Measurements from ENCODE around the gene HSD17B7.

The HSD17B7 gene

GRCh38 chr1:162854245-162854882 lies 63.9 kb downstream of the HSD17B7 start (continued):
- TF ChIP-seq, protein P1, sequence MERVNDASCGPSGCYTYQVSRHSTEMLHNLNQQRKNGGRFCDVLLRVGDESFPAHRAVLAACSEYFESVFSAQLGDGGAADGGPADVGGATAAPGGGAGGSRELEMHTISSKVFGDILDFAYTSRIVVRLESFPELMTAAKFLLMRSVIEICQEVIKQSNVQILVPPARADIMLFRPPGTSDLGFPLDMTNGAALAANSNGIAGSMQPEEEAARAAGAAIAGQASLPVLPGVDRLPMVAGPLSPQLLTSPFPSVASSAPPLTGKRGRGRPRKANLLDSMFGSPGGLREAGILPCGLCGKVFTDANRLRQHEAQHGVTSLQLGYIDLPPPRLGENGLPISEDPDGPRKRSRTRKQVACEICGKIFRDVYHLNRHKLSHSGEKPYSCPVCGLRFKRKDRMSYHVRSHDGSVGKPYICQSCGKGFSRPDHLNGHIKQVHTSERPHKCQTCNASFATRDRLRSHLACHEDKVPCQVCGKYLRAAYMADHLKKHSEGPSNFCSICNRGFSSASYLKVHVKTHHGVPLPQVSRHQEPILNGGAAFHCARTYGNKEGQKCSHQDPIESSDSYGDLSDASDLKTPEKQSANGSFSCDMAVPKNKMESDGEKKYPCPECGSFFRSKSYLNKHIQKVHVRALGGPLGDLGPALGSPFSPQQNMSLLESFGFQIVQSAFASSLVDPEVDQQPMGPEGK (CRISPR knock-in tag; IDR thresholded peaks at IDR 0.05; ENCODE audit: borderline replicate concordance): no peak
- no peak for TF ChIP-seq CSDC2 (CRISPR knock-in tag; IDR thresholded peaks at IDR 0.05)
- TF ChIP-seq ZFP30 (CRISPR knock-in tag; IDR thresholded peaks at IDR 0.05): no peak
- TF ChIP-seq, protein P2, sequence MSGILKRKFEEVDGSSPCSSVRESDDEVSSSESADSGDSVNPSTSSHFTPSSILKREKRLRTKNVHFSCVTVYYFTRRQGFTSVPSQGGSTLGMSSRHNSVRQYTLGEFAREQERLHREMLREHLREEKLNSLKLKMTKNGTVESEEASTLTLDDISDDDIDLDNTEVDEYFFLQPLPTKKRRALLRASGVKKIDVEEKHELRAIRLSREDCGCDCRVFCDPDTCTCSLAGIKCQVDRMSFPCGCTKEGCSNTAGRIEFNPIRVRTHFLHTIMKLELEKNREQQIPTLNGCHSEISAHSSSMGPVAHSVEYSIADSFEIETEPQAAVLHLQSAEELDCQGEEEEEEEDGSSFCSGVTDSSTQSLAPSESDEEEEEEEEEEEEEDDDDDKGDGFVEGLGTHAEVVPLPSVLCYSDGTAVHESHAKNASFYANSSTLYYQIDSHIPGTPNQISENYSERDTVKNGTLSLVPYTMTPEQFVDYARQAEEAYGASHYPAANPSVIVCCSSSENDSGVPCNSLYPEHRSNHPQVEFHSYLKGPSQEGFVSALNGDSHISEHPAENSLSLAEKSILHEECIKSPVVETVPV (CRISPR knock-in tag; IDR thresholded peaks at IDR 0.05): no peak
- no peak for TF ChIP-seq TOX (CRISPR knock-in tag; IDR thresholded peaks at IDR 0.05; ENCODE audit: borderline replicate concordance)

GRCh38 chr1:162855461-162856150 lies 65.1 kb downstream of the HSD17B7 start:
- 0 out of 3 replicates have a peak, but pooled peaks have one; percentile 7 for ATAC-seq
- TF ChIP-seq SNAI2 (CRISPR knock-in tag; IDR thresholded peaks at IDR 0.05): no peak
- TF ChIP-seq ISL1 (CRISPR knock-in tag; IDR thresholded peaks at IDR 0.05): no peak
- TF ChIP-seq, protein P1 (CRISPR knock-in tag; IDR thresholded peaks at IDR 0.05; ENCODE audit: borderline replicate concordance): no peak
- TF ChIP-seq POU6F1 (CRISPR knock-in tag; IDR thresholded peaks at IDR 0.05; ENCODE audit: borderline replicate concordance, low read depth): no peak
- no peak for TF ChIP-seq ZFP30 (CRISPR knock-in tag; IDR thresholded peaks at IDR 0.05)
- TF ChIP-seq CSDC2 (CRISPR knock-in tag; IDR thresholded peaks at IDR 0.05): no peak
- TF ChIP-seq ZNF8 (CRISPR knock-in tag; IDR thresholded peaks at IDR 0.05): no peak
- TF ChIP-seq ZNF565 (CRISPR knock-in tag; conservative IDR thresholded peaks at IDR 0.05; ENCODE audit: low read depth): no peak

- ATAC-seq: peak; percentile 25; the same call in 2 of the 3 replicates
- TF ChIP-seq POU6F1 (CRISPR knock-in tag; IDR thresholded peaks at IDR 0.05; ENCODE audit: borderline replicate concordance, low read depth) (no peak), ZNF8 (CRISPR knock-in tag; IDR thresholded peaks at IDR 0.05) (no peak), ZFP3 (CRISPR knock-in tag; IDR thresholded peaks at IDR 0.05) (no peak), PPARA (CRISPR knock-in tag; IDR thresholded peaks at IDR 0.05; ENCODE audit: borderline replicate concordance) (no peak), RARB (CRISPR knock-in tag; IDR thresholded peaks at IDR 0.05) (no peak), ARNTL (CRISPR knock-in tag; IDR thresholded peaks at IDR 0.05; ENCODE audit: borderline replicate concordance, low read depth) (no peak)
These were observed 65.8 kb downstream of the HSD17B7 start for GRCh38 chr1:162856260-162856659.

DNA sequence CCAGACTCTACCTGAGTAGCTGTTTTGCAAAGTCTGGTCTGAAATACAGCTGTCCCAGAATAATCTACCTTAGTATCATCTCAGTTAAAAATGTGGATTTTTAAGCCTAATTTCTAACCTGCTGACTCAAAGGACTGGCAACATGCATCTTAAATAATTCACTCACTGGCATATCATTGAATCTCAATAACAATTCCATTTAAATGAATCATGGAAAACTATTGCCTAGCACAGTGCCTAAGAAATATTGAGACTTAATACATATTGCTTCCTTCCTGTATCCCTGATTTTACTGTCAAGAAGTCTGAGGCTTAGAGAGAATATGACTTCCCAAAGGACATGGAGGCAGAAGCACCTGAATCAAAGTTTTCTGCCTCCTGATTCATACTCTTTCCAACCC lies 67.3 kb downstream of the HSD17B7 start:
- peak; percentile 25 for ATAC-seq
- TF ChIP-seq, protein P3, sequence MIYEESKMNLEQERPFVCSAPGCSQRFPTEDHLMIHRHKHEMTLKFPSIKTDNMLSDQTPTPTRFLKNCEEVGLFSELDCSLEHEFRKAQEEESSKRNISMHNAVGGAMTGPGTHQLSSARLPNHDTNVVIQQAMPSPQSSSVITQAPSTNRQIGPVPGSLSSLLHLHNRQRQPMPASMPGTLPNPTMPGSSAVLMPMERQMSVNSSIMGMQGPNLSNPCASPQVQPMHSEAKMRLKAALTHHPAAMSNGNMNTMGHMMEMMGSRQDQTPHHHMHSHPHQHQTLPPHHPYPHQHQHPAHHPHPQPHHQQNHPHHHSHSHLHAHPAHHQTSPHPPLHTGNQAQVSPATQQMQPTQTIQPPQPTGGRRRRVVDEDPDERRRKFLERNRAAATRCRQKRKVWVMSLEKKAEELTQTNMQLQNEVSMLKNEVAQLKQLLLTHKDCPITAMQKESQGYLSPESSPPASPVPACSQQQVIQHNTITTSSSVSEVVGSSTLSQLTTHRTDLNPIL (CRISPR knock-in tag; IDR thresholded peaks at IDR 0.05; ENCODE audit: low read depth): no peak
- TF ChIP-seq ESRRG (CRISPR knock-in tag; IDR thresholded peaks at IDR 0.05) (no peak), OSR1 (CRISPR knock-in tag; IDR thresholded peaks at IDR 0.05) (no peak), POU6F1 (CRISPR knock-in tag; IDR thresholded peaks at IDR 0.05; ENCODE audit: borderline replicate concordance, low read depth) (no peak), TCF4 (CRISPR knock-in tag; IDR thresholded peaks at IDR 0.05; ENCODE audit: borderline replicate concordance) (no peak), GLIS3 (CRISPR knock-in tag; IDR thresholded peaks at IDR 0.05) (no peak), TOX (CRISPR knock-in tag; IDR thresholded peaks at IDR 0.05; ENCODE audit: borderline replicate concordance) (no peak), ZNF70 (CRISPR knock-in tag; IDR thresholded peaks at IDR 0.05) (no peak), ZNF565 (CRISPR knock-in tag; conservative IDR thresholded peaks at IDR 0.05; ENCODE audit: low read depth) (no peak)
- TF ChIP-seq, protein P2 (CRISPR knock-in tag; IDR thresholded peaks at IDR 0.05): no peak

All from SK-N-SH treated with all-trans-retinoic acid at 6 μM for 48 hours (cell line).